ENCODE measurements around the gene IFNL3.

The IFNL3 gene

DNA sequence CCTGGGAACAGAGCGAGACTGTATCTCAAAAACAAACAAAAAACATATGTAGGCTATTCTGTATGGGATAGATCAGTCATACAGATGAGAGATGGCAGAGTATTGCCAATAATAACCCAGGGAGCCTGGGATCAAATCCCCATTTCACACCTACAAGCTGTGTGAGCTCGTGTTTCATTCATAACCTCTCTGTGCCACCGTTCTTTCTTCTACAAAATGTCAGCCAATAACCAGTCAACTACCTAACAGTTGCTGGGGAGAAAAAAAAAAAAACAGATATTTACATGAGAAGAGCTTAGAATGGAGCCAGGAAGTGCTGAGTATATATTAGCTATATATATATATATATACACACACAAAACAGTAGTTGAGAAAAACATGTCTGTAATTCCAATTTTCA is 16.9 kb upstream of the IFNL3 start:
- DNase-seq (ENCODE audit: low read depth): no peak
- TF ChIP-seq, protein P1, sequence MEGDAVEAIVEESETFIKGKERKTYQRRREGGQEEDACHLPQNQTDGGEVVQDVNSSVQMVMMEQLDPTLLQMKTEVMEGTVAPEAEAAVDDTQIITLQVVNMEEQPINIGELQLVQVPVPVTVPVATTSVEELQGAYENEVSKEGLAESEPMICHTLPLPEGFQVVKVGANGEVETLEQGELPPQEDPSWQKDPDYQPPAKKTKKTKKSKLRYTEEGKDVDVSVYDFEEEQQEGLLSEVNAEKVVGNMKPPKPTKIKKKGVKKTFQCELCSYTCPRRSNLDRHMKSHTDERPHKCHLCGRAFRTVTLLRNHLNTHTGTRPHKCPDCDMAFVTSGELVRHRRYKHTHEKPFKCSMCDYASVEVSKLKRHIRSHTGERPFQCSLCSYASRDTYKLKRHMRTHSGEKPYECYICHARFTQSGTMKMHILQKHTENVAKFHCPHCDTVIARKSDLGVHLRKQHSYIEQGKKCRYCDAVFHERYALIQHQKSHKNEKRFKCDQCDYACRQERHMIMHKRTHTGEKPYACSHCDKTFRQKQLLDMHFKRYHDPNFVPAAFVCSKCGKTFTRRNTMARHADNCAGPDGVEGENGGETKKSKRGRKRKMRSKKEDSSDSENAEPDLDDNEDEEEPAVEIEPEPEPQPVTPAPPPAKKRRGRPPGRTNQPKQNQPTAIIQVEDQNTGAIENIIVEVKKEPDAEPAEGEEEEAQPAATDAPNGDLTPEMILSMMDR (IDR thresholded peaks at IDR 0.05; ENCODE audit: control insufficient read depth, extremely low read depth, insufficient read depth): no peak
- H3K4me3 ChIP-seq (ENCODE audit: low read depth, low read length): no peak overlapping the region

DNA sequence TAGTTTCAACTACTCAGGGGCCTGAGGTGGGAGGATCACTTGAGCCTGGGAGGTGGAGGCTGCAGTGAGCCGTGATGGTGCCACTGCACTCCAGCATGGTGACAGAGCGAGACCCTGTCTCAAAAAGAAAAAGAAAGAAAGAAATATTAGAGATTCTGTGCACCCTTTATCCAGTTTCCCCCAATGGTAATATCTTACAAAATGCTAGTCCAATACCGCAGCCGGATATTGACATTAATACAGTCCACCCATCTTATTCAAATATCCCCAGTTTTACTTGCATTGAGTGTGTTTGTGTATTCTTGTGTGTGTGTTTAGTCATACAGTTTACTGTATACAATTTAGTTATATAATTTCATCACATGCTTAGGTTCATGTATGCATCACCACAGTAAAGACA is 12.4 kb upstream of the IFNL3 start:
- TF ChIP-seq, protein P1 (IDR thresholded peaks at IDR 0.05; ENCODE audit: control insufficient read depth, extremely low read depth, insufficient read depth): no peak
- H3K4me3 ChIP-seq (ENCODE audit: low read depth, low read length): no peak overlapping the region
- no peak for DNase-seq (ENCODE audit: low read depth)

DNA sequence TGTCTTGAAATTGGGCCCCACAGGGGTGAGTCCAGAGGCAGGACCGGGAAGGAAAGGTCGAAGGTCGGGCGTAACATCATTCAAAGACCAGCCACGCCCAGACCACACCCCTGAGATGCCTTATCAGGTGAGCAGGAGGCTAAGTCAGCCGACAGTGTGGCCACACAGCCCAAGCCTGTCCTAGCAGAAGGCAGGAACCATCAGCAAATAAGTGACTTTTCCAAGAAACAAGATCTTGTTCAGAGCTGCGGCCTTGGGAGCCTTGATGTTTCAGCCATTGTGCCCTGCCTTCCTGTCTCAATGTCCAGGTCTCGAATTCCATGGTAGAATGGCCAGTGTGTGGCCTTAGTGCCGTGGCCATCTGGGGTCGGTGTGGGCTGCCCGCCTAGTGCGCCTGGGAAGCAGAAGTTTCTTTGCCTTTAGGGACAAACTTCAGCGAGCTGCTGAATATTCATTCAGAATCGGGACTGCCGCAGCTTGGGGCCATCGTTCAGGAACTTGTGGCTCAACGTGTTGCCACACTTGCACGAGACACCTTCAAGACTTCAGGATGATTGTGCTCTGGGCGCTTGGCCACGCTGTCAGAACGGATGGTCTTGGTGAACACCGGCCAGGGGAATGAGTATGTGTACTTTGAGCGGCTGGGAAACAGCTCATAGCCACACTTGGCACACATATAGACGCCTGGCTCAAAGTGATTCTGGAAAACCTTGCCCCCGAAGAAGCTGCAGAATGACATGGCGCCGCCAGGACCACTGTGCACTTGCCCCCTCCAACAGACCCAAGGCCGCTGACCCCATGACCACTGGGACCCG is 9.9 kb upstream of the IFNL3 start:
- DNase-seq (ENCODE audit: low read depth): no peak
- H3K4me3 ChIP-seq (ENCODE audit: low read depth, low read length): no peak overlapping the region
- TF ChIP-seq, protein P1 (IDR thresholded peaks at IDR 0.05; ENCODE audit: control insufficient read depth, extremely low read depth, insufficient read depth): no peak

DNA sequence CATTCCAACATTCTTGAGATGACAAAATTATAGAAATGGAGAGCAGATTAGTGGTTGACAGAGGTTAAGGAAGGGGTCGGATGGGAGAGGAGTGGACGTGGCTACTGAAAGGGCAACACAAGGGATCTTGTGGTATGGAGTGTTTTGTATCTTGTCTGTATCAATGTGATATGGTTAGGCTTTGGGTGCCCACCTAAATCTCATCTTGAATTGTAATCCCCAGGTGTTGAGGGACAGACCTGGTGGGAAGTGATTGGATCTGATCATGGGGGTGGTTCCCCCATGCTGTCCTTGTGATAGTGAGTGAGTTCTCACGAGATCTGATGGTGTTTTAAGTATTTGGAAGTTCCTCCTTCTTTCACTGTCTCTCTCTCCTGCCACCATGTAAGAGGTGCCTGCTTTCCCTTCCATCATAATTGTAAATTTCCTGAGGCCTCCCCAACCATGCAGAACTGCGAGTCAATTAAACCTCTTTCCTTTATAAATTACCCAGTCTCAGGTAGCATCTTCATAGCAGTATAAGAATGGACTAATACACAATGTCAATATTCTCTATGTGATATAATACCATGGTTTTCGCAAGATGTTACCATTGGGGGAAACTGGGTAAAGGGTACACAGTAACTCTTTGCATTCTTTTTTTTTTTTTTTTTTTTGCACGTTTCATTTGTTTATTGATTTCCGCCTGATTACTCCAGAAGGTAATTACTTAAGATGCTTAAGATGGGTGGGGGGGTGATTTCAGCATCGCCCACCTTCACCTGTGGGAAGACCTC is 8.8 kb upstream of the IFNL3 start:
- no peak overlapping the region for H3K4me3 ChIP-seq (ENCODE audit: low read depth, low read length)
- no peak for DNase-seq (ENCODE audit: low read depth)
- TF ChIP-seq, protein P1 (IDR thresholded peaks at IDR 0.05; ENCODE audit: control insufficient read depth, extremely low read depth, insufficient read depth): no peak

DNA sequence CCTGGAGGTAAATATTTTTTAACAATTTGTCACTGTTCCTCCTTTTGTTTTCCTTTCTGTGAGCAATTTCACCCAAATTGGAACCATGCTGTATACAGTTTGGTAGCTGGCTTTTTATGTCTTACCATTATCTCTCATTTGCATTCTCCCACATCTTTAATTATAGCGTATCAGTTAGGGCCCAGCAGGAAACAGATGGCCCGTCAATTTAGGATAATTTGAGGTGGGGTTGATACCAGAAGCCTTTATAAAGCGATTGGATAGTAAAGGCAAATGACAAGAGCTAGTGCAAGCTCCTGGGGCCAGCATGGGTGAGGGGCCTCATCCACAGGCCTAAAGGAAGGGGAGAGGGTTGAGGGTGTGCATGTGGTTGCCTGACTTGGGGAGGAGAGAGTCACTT is 7.7 kb upstream of the IFNL3 start:
- no peak overlapping the region for H3K4me3 ChIP-seq (ENCODE audit: low read depth, low read length)
- no peak for DNase-seq (ENCODE audit: low read depth)
- TF ChIP-seq, protein P1 (IDR thresholded peaks at IDR 0.05; ENCODE audit: control insufficient read depth, extremely low read depth, insufficient read depth): no peak

DNA sequence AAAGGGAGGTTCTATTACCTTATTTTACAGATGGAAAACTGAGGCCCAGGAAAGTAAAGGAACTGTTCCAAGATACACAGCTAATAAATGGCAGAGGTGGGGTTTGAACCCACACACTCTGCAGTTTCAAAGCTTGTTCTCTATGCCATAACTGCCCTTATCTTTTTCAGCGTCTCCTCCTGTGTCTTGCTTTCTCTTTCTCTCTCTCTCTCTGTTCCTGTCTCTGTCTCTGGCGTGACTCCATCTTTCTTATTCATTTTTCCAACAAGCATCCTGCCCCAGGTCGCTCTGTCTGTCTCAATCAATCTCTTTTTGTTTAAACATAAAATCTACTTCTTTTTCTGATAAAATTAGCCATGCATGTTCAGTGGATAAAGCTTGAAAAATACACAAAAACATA is 7.0 kb upstream of the IFNL3 start:
- no peak overlapping the region for H3K4me3 ChIP-seq (ENCODE audit: low read depth, low read length)
- TF ChIP-seq, protein P1 (IDR thresholded peaks at IDR 0.05; ENCODE audit: control insufficient read depth, extremely low read depth, insufficient read depth): no peak
- no peak for DNase-seq (ENCODE audit: low read depth)

Measured in LNCaP clone FGC (cell line).